GM12878 (cell line): ENCODE results near the gene BAZ2B. TPM values are rescaled to one million over a fixed set of nuclear protein-coding genes. Genes with fewer than 3 reads are reported as not detected.

Source experiments
- ATAC-seq: fragments of 200-7000 bp; cut with Tn5 transposase; 3 replicates; pipeline ENCODE4 v1.9.1; 2020; ENCODE audit warnings: mild to moderate bottlenecking, moderate library complexity
- BruUV-seq: library from RNA; stranded (reverse); fragments of 400-500 nt; replicated peaks from 2 replicates; lab custom pipeline; 2021; lab: Mats Ljungman, UMichigan
- CTCF ChIA-PET: fragments of 300-600 bp; sonication (Branson Sonifier 250); formaldehyde crosslinking; extraction: SDS; loops from one replicate; lab custom pipeline; 2021; ENCODE audit warnings: inconsistent platforms; lab: Yijun Ruan, JAX
- POLR2A ChIA-PET: fragments of 350-600 bp; formaldehyde crosslinking; extraction: SDS; loops from one replicate; lab custom pipeline; 2021; ENCODE audit warnings: inconsistent platforms; lab: Charles Lee
- RAD21 ChIA-PET: fragments of 300-600 bp; sonication (Branson Sonifier 250); formaldehyde crosslinking; loops from one replicate; lab custom pipeline; 2023; ENCODE audit warnings: antibody characterized with exemption; ENCODE audit not compliant: unreplicated experiment; lab: Charles Lee
- SMC1A ChIA-PET: fragments of 300-600 bp; sonication (Branson Sonifier 250); formaldehyde crosslinking; loops from one replicate; lab custom pipeline; 2023; ENCODE audit not compliant: unreplicated experiment, uncharacterized antibody; lab: Charles Lee
- DNase-seq: peaks from one replicate; pipeline ENCODE4 v3.0.0-alpha.2; 2011; ENCODE audit warnings: low read depth, low spot score
- FAIRE-seq: peaks from 3 replicates; lab custom pipeline; 2011; peaks lifted over from hg19 to GRCh38; lab: Jason Lieb, UNC
- H2AFZ ChIP-seq: 2 replicates; pipeline ENCODE4 v1.6.0; 2011; ENCODE audit warnings: low read depth, low read length, control low read depth; ENCODE audit not compliant: control insufficient read depth
- H3K27ac ChIP-seq: 2 replicates; pipeline ENCODE4 v1.5.1; 2011; ENCODE audit warnings: control low read depth; ENCODE audit not compliant: control insufficient read depth, insufficient read depth
- H3K27me3 ChIP-seq, 2 experiments: replicated peaks in 1 of 2; 2 replicates each; pipeline versions ENCODE4 v1.6.0 to v1.6.1; 2011; ENCODE audit warnings: low read length in 1 of 2; ENCODE audit not compliant: control insufficient read depth in 2 of 2, insufficient read depth in 2 of 2
- H3K36me3 ChIP-seq, 2 experiments: 2 replicates each; pipeline ENCODE4 v1.5.1; 2011; ENCODE audit warnings: low read length in 1 of 2; ENCODE audit not compliant: control insufficient read depth in 2 of 2, insufficient read depth in 2 of 2
- H3K4me1 ChIP-seq: 2 replicates; pipeline ENCODE4 v1.6.1; 2011; ENCODE audit warnings: mild to moderate bottlenecking, low read length, moderate library complexity, mixed read lengths; ENCODE audit not compliant: control insufficient read depth, insufficient read depth
- H3K4me2 ChIP-seq: 2 replicates; pipeline ENCODE4 v1.6.0; 2011; ENCODE audit warnings: control low read depth; ENCODE audit not compliant: control insufficient read depth, insufficient read depth
- H3K4me3 ChIP-seq: fragments of 200-600 bp; sonication (generic); 2 replicates; pipeline ENCODE4 v1.5.1; 2016
- H3K79me2 ChIP-seq: 2 replicates; pipeline ENCODE4 v1.6.0; 2011; ENCODE audit warnings: low read length; ENCODE audit not compliant: control insufficient read depth, insufficient read depth
- H3K9ac ChIP-seq: 2 replicates; pipeline ENCODE4 v1.8.0; 2011; ENCODE audit warnings: low read length, control low read depth, mixed read lengths; ENCODE audit not compliant: control insufficient read depth, insufficient read depth
- H3K9me3 ChIP-seq: replicated peaks from 3 replicates; pipeline ENCODE4 v1.5.1; 2011; ENCODE audit warnings: mild to moderate bottlenecking, low read length; ENCODE audit not compliant: control insufficient read depth, insufficient read depth
- H4K20me1 ChIP-seq: 2 replicates; pipeline ENCODE4 v1.6.0; 2011; ENCODE audit not compliant: control insufficient read depth, insufficient read depth
- CEBPB ChIP-seq, 2 experiments: fragments of 150-350 bp in 1 of 2; IDR thresholded peaks; 2 replicates each; pipeline ENCODE4 v1.6.1; 2012 to 2014; ENCODE audit warnings: low read depth in 2 of 2, low read length in 2 of 2, borderline replicate concordance in 1 of 2, inconsistent platforms in 1 of 2
- IRF4 ChIP-seq: IDR thresholded peaks from 2 replicates; pipeline ENCODE4 v1.6.1; 2011; ENCODE audit warnings: low read depth, low read length
- PAX8 ChIP-seq: fragments of 450-650 bp; IDR thresholded peaks from 2 replicates; pipeline ENCODE4 v1.6.1; 2017; ENCODE audit warnings: mild to moderate bottlenecking, moderate library complexity
- PBX3 ChIP-seq: IDR thresholded peaks from 2 replicates; pipeline ENCODE4 v1.6.1; 2011; ENCODE audit warnings: mild to moderate bottlenecking, low read depth, low read length, moderate library complexity; ENCODE audit not compliant: insufficient replicate concordance
- RBBP5 ChIP-seq: fragments of 200-600 bp; sonication (generic); conservative IDR thresholded peaks from 2 replicates; pipeline ENCODE4 v1.6.1; 2016
- SPI1 ChIP-seq: IDR thresholded peaks from 2 replicates; pipeline ENCODE4 v1.6.1; 2011; ENCODE audit warnings: low read depth, mild to moderate bottlenecking, low read length, moderate library complexity, borderline replicate concordance; ENCODE audit not compliant: insufficient read depth
- TAF1 ChIP-seq: IDR thresholded peaks from 2 replicates; pipeline ENCODE4 v1.6.1; 2011; ENCODE audit warnings: mild to moderate bottlenecking, low read depth, low read length, borderline replicate concordance
- TBL1XR1 ChIP-seq: IDR thresholded peaks from 2 replicates; pipeline ENCODE4 v1.6.1; 2012; ENCODE audit warnings: low read depth, low read length, improper control_type of control experiment
- WGBS: methylation state at CpG from one replicate; pipeline ENCODE4 v1.1.6; 2016; ENCODE audit warnings: low lambda C conversion rate; ENCODE audit not compliant: insufficient replicate concordance, insufficient coverage; ENCODE audit errors: missing lambda C conversion rate; 5-methylcytosine and 5-hydroxymethylcytosine counted together
- in situ Hi-C: fragments of 300-500 bp; cut with MboI; formaldehyde crosslinking; loops from 9 replicates; pipeline ENCODE4 v1.14.3; 2018; ENCODE audit warnings: mixed read lengths
- intact Hi-C: fragments of 100-400 bp; cut with micrococcal nuclease; formaldehyde crosslinking; loops from one replicate; pipeline ENCODE4 v1.14.2; 2022; ENCODE audit not compliant: unreplicated experiment
- polyA plus RNA-seq, 11 experiments: library from polyadenylated mRNA; depleted of rRNA in 4 of 11; unstranded in 6 of 11; stranded (reverse) in 5 of 11; fragments of >200 nt; fragmentation: Nextera tagmentation in 4 of 11; fragmentation: Illumina TruSeq in 1 of 11; extraction: Ambion mirVana in 4 of 11; extraction: Trizol in 1 of 11; gene quantifications; 1 replicate in 1 of 11; 2 replicates in 10 of 11; pipeline versions ENCODE4 v1.2.1 to v1.2.3, GENCODE V29; 2011 to 2016; ENCODE audit warnings: inconsistent platforms in 2 of 11, missing spikeins in 2 of 11, low read depth in 1 of 11
- total RNA-seq, 4 experiments: library from RNA; depleted of rRNA in 3 of 4; stranded (reverse); fragments of >200 nt in 3 of 4; fragmentation: Illumina TruSeq in 1 of 4; extraction: Trizol in 1 of 4; gene quantifications; 2 replicates each; pipeline versions ENCODE4 v1.2.1 to v1.2.3, GENCODE V29; 2013 to 2021
- TF ChIP-seq, protein P1 (sequence below): fragments of 450-650 bp; IDR thresholded peaks from 2 replicates; pipeline ENCODE4 v1.6.1; 2017; ENCODE audit warnings: antibody characterized with exemption, mild to moderate bottlenecking, moderate library complexity
- TF ChIP-seq, protein P2 (sequence below): fragments of 450-650 bp; IDR thresholded peaks from 2 replicates; pipeline ENCODE4 v1.6.1; 2016; ENCODE audit warnings: mild to moderate bottlenecking, moderate library complexity, borderline replicate concordance
- TF ChIP-seq, protein P3 (sequence below): IDR thresholded peaks from 2 replicates; pipeline ENCODE4 v1.6.1; 2011; ENCODE audit warnings: borderline replicate concordance, low read depth, mild to moderate bottlenecking, moderate library complexity, mixed read lengths, low read length; ENCODE audit not compliant: insufficient read depth; ENCODE audit errors: extremely low read length
- TF ChIP-seq, protein P4 (sequence below): fragments of 450-650 bp; IDR thresholded peaks from 2 replicates; pipeline ENCODE4 v1.6.1; 2018; ENCODE audit warnings: mild to moderate bottlenecking, low read depth, moderate library complexity; ENCODE audit not compliant: partially characterized antibody

The BAZ2B gene
- total and polyA plus RNA-seq, 10 of the 15 experiments (the other 5 are each of a cell fraction or from before 2014, with no cell fraction given) = 8.8 to 49.7 (median 24.7) TPM

DNA sequence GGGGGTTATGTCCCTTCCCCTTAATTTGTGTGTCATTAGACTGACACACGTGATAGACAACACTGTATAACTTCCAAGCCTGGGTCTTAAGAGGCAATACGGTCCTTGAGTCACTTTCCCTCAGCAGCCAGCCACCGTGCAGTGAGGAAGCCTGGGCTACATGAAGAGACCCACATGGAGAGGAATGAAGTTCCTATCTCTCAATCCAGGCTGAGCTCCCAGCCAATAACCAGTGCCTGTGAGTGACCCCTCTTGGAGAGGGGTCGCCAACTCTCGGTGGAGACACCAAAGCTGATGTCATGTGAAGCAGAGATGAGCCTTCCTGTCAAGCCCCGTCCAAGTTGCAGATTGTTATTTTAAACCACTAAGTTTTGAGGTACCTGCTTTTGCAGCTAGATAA, 324.2 kb downstream of the BAZ2B start:
- Histone ChIP-seq H3K27ac (no peak overlapping the region), H3K36me3 (no peaks in the 10 kb centered on the region), H3K9me3 (no peaks in the 10 kb centered on the region), H3K4me3 (no peak overlapping the region), H3K4me2 (no peak overlapping the region), H4K20me1 (no peaks in the 10 kb centered on the region), H2AFZ (no peak overlapping the region), H3K9ac (no peak overlapping the region), H3K4me1 (peaks cover 4% of the 10 kb centered on the region; the same call in 1 of the 2 replicates), H3K27me3 (no peaks in the 10 kb centered on the region), H3K79me2 (no peaks in the 10 kb centered on the region)
- intact Hi-C loops (no loop called here), in situ Hi-C loops (no loop called here)
- no TSS peak for BruUV-seq
- ChIA-PET POLR2A (no interaction called here), SMC1A (no interaction called here), CTCF (no interaction called here), RAD21 (no interaction called here)
- no peak for FAIRE-seq
- no peak for DNase-seq
- ATAC-seq = no peak
- WGBS = 80% methylated on average over 6 of the region's 6 CpGs
- TF ChIP-seq, protein P1, sequence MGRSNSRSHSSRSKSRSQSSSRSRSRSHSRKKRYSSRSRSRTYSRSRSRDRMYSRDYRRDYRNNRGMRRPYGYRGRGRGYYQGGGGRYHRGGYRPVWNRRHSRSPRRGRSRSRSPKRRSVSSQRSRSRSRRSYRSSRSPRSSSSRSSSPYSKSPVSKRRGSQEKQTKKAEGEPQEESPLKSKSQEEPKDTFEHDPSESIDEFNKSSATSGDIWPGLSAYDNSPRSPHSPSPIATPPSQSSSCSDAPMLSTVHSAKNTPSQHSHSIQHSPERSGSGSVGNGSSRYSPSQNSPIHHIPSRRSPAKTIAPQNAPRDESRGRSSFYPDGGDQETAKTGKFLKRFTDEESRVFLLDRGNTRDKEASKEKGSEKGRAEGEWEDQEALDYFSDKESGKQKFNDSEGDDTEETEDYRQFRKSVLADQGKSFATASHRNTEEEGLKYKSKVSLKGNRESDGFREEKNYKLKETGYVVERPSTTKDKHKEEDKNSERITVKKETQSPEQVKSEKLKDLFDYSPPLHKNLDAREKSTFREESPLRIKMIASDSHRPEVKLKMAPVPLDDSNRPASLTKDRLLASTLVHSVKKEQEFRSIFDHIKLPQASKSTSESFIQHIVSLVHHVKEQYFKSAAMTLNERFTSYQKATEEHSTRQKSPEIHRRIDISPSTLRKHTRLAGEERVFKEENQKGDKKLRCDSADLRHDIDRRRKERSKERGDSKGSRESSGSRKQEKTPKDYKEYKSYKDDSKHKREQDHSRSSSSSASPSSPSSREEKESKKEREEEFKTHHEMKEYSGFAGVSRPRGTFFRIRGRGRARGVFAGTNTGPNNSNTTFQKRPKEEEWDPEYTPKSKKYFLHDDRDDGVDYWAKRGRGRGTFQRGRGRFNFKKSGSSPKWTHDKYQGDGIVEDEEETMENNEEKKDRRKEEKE = no peak
- TF ChIP-seq, protein P2, sequence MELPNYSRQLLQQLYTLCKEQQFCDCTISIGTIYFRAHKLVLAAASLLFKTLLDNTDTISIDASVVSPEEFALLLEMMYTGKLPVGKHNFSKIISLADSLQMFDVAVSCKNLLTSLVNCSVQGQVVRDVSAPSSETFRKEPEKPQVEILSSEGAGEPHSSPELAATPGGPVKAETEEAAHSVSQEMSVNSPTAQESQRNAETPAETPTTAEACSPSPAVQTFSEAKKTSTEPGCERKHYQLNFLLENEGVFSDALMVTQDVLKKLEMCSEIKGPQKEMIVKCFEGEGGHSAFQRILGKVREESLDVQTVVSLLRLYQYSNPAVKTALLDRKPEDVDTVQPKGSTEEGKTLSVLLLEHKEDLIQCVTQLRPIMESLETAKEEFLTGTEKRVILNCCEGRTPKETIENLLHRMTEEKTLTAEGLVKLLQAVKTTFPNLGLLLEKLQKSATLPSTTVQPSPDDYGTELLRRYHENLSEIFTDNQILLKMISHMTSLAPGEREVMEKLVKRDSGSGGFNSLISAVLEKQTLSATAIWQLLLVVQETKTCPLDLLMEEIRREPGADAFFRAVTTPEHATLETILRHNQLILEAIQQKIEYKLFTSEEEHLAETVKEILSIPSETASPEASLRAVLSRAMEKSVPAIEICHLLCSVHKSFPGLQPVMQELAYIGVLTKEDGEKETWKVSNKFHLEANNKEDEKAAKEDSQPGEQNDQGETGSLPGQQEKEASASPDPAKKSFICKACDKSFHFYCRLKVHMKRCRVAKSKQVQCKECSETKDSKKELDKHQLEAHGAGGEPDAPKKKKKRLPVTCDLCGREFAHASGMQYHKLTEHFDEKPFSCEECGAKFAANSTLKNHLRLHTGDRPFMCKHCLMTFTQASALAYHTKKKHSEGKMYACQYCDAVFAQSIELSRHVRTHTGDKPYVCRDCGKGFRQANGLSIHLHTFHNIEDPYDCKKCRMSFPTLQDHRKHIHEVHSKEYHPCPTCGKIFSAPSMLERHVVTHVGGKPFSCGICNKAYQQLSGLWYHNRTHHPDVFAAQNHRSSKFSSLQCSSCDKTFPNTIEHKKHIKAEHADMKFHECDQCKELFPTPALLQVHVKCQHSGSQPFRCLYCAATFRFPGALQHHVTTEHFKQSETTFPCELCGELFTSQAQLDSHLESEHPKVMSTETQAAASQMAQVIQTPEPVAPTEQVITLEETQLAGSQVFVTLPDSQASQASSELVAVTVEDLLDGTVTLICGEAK = no peak
- TF ChIP-seq CEBPB (IDR thresholded peaks at IDR 0.05; ENCODE audit: borderline replicate concordance in 1 of 2, low read depth in 2 of 2, low read length in 2 of 2) (no peak), TBL1XR1 (no peak), PBX3 (no peak), RBBP5 (no peak), IRF4 (no peak), SPI1 (no peak), TAF1 (no peak), PAX8 (no peak)
- TF ChIP-seq, protein P3, sequence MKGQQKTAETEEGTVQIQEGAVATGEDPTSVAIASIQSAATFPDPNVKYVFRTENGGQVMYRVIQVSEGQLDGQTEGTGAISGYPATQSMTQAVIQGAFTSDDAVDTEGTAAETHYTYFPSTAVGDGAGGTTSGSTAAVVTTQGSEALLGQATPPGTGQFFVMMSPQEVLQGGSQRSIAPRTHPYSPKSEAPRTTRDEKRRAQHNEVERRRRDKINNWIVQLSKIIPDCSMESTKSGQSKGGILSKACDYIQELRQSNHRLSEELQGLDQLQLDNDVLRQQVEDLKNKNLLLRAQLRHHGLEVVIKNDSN = no peak
- TF ChIP-seq, protein P4, sequence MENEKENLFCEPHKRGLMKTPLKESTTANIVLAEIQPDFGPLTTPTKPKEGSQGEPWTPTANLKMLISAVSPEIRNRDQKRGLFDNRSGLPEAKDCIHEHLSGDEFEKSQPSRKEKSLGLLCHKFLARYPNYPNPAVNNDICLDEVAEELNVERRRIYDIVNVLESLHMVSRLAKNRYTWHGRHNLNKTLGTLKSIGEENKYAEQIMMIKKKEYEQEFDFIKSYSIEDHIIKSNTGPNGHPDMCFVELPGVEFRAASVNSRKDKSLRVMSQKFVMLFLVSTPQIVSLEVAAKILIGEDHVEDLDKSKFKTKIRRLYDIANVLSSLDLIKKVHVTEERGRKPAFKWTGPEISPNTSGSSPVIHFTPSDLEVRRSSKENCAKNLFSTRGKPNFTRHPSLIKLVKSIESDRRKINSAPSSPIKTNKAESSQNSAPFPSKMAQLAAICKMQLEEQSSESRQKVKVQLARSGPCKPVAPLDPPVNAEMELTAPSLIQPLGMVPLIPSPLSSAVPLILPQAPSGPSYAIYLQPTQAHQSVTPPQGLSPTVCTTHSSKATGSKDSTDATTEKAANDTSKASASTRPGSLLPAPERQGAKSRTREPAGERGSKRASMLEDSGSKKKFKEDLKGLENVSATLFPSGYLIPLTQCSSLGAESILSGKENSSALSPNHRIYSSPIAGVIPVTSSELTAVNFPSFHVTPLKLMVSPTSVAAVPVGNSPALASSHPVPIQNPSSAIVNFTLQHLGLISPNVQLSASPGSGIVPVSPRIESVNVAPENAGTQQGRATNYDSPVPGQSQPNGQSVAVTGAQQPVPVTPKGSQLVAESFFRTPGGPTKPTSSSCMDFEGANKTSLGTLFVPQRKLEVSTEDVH = no peak
